ENCODE measurements around the gene TIMELESS. TPM values are rescaled to one million over a fixed set of nuclear protein-coding genes. Genes with fewer than 3 reads are reported as not detected.

Gene TIMELESS
- total and polyA plus RNA-seq, 2 experiments from 2014 or later, result 4.5 to 6.8 TPM

GRCh38 chr12:56484566-56484965 is 35.3 kb upstream of the TIMELESS start:
- no peaks in the 10 kb centered on the region for H3K79me2 ChIP-seq (ENCODE audit: insufficient read depth)
- H3K36me3 ChIP-seq (ENCODE audit: low read depth), result no peaks in the 10 kb centered on the region
- no peaks in the 10 kb centered on the region for H3K9me2 ChIP-seq (ENCODE audit: insufficient read depth)
- no peaks in the 10 kb centered on the region for H3K27me3 ChIP-seq (replicated peaks; ENCODE audit: insufficient read depth)
- H2AFZ ChIP-seq, result no peak overlapping the region
- no peak overlapping the region for H3K9ac ChIP-seq
- 91 to 94% methylated on average over 1 of the region's 1 CpG for WGBS, 2 experiments (ENCODE audit: low coverage in 1 of 2, low lambda C conversion rate in 2 of 2, missing lambda C conversion rate in 2 of 2)
- no peaks in the 10 kb centered on the region for H3K9me3 ChIP-seq (ENCODE audit: low read depth)
- no peak overlapping the region for H3K27ac ChIP-seq
- in situ Hi-C loops (cut with MboI), result no loop called here
- H3K4me2 ChIP-seq (ENCODE audit: unreplicated experiment), result no peak overlapping the region
- DNase-seq, result no peak
- H4K20me1 ChIP-seq (ENCODE audit: insufficient read depth), result no peaks in the 10 kb centered on the region
- H3F3A ChIP-seq (ENCODE audit: insufficient read depth), result no peaks in the 10 kb centered on the region; the same call in 1 of the 2 replicates
- H3K4me1 ChIP-seq (ENCODE audit: insufficient read depth), result no peaks in the 10 kb centered on the region
- H3K4me3 ChIP-seq, result no peak overlapping the region
- TF ChIP-seq EZH2phosphoT487 (IDR thresholded peaks at IDR 0.05; ENCODE audit: insufficient read depth, low read depth) (no peak), EZH2 (IDR thresholded peaks at IDR 0.05; ENCODE audit: insufficient read depth, poor library complexity, severe bottlenecking) (no peak)

GRCh38 chr12:56479625-56480024 is 30.4 kb upstream of the TIMELESS start:
- in situ Hi-C loops (cut with MboI), result no loop called here
- no peaks in the 10 kb centered on the region for H3K9me2 ChIP-seq (ENCODE audit: insufficient read depth)
- no peak overlapping the region for H2AFZ ChIP-seq
- no peaks in the 10 kb centered on the region; the same call in 1 of the 2 replicates for H3F3A ChIP-seq (ENCODE audit: insufficient read depth)
- no peaks in the 10 kb centered on the region for H3K36me3 ChIP-seq (ENCODE audit: low read depth)
- no peaks in the 10 kb centered on the region for H3K79me2 ChIP-seq (ENCODE audit: insufficient read depth)
- no peak for TF ChIP-seq EZH2 (IDR thresholded peaks at IDR 0.05; ENCODE audit: insufficient read depth, poor library complexity, severe bottlenecking)
- no peak for TF ChIP-seq EZH2phosphoT487 (IDR thresholded peaks at IDR 0.05; ENCODE audit: insufficient read depth, low read depth)
- no peaks in the 10 kb centered on the region for H3K4me1 ChIP-seq (ENCODE audit: insufficient read depth)
- H4K20me1 ChIP-seq (ENCODE audit: insufficient read depth), result no peaks in the 10 kb centered on the region
- H3K27ac ChIP-seq, result no peak overlapping the region
- H3K9me3 ChIP-seq (ENCODE audit: low read depth), result no peaks in the 10 kb centered on the region
- H3K9ac ChIP-seq, result no peak overlapping the region
- no peaks in the 10 kb centered on the region for H3K27me3 ChIP-seq (replicated peaks; ENCODE audit: insufficient read depth)
- H3K4me3 ChIP-seq, result no peak overlapping the region
- 96 to 97% methylated on average over 7 of the region's 7 CpGs for WGBS, 2 experiments (ENCODE audit: low coverage in 1 of 2, low lambda C conversion rate in 2 of 2, missing lambda C conversion rate in 2 of 2)
- DNase-seq, result no peak
- H3K4me2 ChIP-seq (ENCODE audit: unreplicated experiment), result no peak overlapping the region

DNA sequence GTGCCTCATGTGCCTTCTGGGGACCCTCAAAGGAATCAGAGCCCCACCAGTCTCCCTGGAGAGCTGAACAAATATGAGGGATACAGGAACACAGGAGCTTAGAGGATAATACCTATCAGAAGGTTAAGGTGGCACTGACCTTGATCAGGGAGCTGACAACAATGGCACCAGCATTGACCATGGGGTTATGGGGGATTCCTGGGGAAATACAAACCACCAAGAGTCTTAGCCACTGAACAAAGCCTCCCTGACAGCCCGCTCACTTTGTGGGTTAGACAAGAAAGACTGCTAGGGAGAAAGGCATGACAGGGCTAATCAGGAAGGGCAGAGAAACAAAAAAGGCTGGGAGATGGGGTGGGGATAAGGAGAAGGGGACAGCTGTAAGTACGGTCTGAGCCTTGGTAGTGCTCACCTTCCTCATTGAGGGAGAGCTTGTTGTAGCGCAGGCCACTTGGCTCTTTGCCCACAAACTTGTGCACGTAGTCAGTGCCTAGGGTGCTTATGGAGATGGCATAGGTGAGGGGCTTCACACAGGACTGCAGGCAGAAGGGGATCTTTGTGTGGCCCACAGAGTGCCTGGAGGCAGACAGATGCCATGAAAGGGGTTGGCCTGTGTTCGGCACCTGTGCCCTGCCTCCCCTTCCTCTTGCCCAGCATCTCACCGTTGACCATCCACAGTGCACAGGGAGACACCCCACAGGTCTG is 28.4 kb upstream of the TIMELESS start:
- H3K4me3 ChIP-seq, result no peak overlapping the region
- no peaks in the 10 kb centered on the region for H3K4me1 ChIP-seq (ENCODE audit: insufficient read depth)
- H3K4me2 ChIP-seq (ENCODE audit: unreplicated experiment), result no peak overlapping the region
- in situ Hi-C loops (cut with MboI), result no loop called here
- H3K27me3 ChIP-seq (replicated peaks; ENCODE audit: insufficient read depth), result no peaks in the 10 kb centered on the region
- no peak for DNase-seq
- H2AFZ ChIP-seq, result no peak overlapping the region
- H3K36me3 ChIP-seq (ENCODE audit: low read depth), result no peaks in the 10 kb centered on the region
- H3K9ac ChIP-seq, result no peak overlapping the region
- no peaks in the 10 kb centered on the region for H3K79me2 ChIP-seq (ENCODE audit: insufficient read depth)
- no peaks in the 10 kb centered on the region for H3K9me2 ChIP-seq (ENCODE audit: insufficient read depth)
- no peak for TF ChIP-seq EZH2phosphoT487 (IDR thresholded peaks at IDR 0.05; ENCODE audit: insufficient read depth, low read depth)
- no peak for TF ChIP-seq EZH2 (IDR thresholded peaks at IDR 0.05; ENCODE audit: insufficient read depth, poor library complexity, severe bottlenecking)
- 80 to 84% methylated on average over 6 of the region's 6 CpGs for WGBS, 2 experiments (ENCODE audit: low coverage in 1 of 2, low lambda C conversion rate in 2 of 2, missing lambda C conversion rate in 2 of 2)
- no peak overlapping the region for H3K27ac ChIP-seq
- H4K20me1 ChIP-seq (ENCODE audit: insufficient read depth), result no peaks in the 10 kb centered on the region
- H3F3A ChIP-seq (ENCODE audit: insufficient read depth), result no peaks in the 10 kb centered on the region
- H3K9me3 ChIP-seq (ENCODE audit: low read depth), result no peaks in the 10 kb centered on the region

- Histone ChIP-seq H3K36me3 (ENCODE audit: low read depth) (no peaks in the 10 kb centered on the region), H3K27ac (no peak overlapping the region), H3K9me3 (ENCODE audit: low read depth) (no peaks in the 10 kb centered on the region), H3K4me3 (no peak overlapping the region), H3F3A (ENCODE audit: insufficient read depth) (no peaks in the 10 kb centered on the region), H4K20me1 (ENCODE audit: insufficient read depth) (no peaks in the 10 kb centered on the region), H3K4me1 (ENCODE audit: insufficient read depth) (no peaks in the 10 kb centered on the region), H3K4me2 (ENCODE audit: unreplicated experiment) (no peak overlapping the region), H3K27me3 (replicated peaks; ENCODE audit: insufficient read depth) (no peaks in the 10 kb centered on the region), H2AFZ (no peak overlapping the region), H3K9me2 (ENCODE audit: insufficient read depth) (no peaks in the 10 kb centered on the region), H3K9ac (no peak overlapping the region), H3K79me2 (ENCODE audit: insufficient read depth) (no peaks in the 10 kb centered on the region)
- DNase-seq, result no peak
- WGBS, 2 experiments (ENCODE audit: low coverage in 1 of 2, low lambda C conversion rate in 2 of 2, missing lambda C conversion rate in 2 of 2), result 100% methylated on average over 1 of the region's 1 CpG
- in situ Hi-C loops (cut with MboI), result no loop called here
- TF ChIP-seq EZH2phosphoT487 (IDR thresholded peaks at IDR 0.05; ENCODE audit: insufficient read depth, low read depth) (no peak), EZH2 (IDR thresholded peaks at IDR 0.05; ENCODE audit: insufficient read depth, poor library complexity, severe bottlenecking) (no peak)
Observed at GRCh38 chr12:56476972-56477432, 27.8 kb upstream of the TIMELESS start.
